CD14-positive monocyte (primary cell): ENCODE data around the gene ZAR1. TPM values are rescaled to one million over a fixed set of nuclear protein-coding genes. Genes with fewer than 3 reads are reported as not detected.

Experiments
- DNase-seq, 3 donors: peaks; one replicate each; pipeline ENCODE4 v3.0.0-alpha.2; 2011 to 2022
- H2AFZ ChIP-seq: 2 replicates; pipeline ENCODE4 v1.6.0; 2012; ENCODE audit warnings: mild to moderate bottlenecking, low read depth, low read length, inconsistent platforms; ENCODE audit not compliant: insufficient read depth, poor library complexity, severe bottlenecking
- H3K27ac ChIP-seq, 2 donors: 1 replicate in 1 of 2; 2 replicates in 1 of 2; pipeline ENCODE4 v1.5.1; 2012 to 2013; ENCODE audit warnings: low read length in 2 of 2, control low read depth in 1 of 2, inconsistent platforms in 1 of 2, low read depth in 1 of 2, mild to moderate bottlenecking in 1 of 2
- H3K27me3 ChIP-seq, 2 donors: one replicate each; pipeline versions ENCODE4 v1.6.0 to v1.6.1; 2011 to 2013; ENCODE audit warnings: low read length in 2 of 2; ENCODE audit not compliant: control insufficient read depth in 2 of 2, insufficient read depth in 2 of 2
- H3K36me3 ChIP-seq, 2 donors: replicated peaks in 1 of 2; 1 replicate in 1 of 2; 2 replicates in 1 of 2; pipeline versions ENCODE4 v1.5.1 to v1.6.1; 2012 to 2013; ENCODE audit warnings: low read length in 2 of 2, control low read depth in 1 of 2, inconsistent platforms in 1 of 2, mild to moderate bottlenecking in 1 of 2; ENCODE audit not compliant: insufficient read depth in 2 of 2, control insufficient read depth in 1 of 2
- H3K4me1 ChIP-seq, 2 donors: 1 replicate in 1 of 2; 2 replicates in 1 of 2; pipeline versions ENCODE4 v1.5.1 to v1.6.1; 2012 to 2013; ENCODE audit warnings: low read length in 2 of 2, control low read depth in 1 of 2, inconsistent platforms in 1 of 2, mild to moderate bottlenecking in 1 of 2, moderate library complexity in 1 of 2; ENCODE audit not compliant: insufficient read depth in 2 of 2, control insufficient read depth in 1 of 2
- H3K4me2 ChIP-seq: replicated peaks from 2 replicates; pipeline ENCODE3; 2012; ENCODE audit warnings: low read length, moderate library complexity, mild to moderate bottlenecking; ENCODE audit not compliant: poor library complexity, severe bottlenecking; ENCODE audit errors: extremely low read depth
- H3K4me3 ChIP-seq, 3 experiments: fragments of 200-600 bp in 1 of 3; sonication (generic) in 1 of 3; replicated peaks in 1 of 3; 1 replicate in 2 of 3; 2 replicates in 1 of 3; pipeline ENCODE4 v1.5.1; 2011 to 2013; ENCODE audit warnings: low read length in 3 of 3, mild to moderate bottlenecking in 3 of 3, control low read depth in 2 of 3, low read depth in 2 of 3, inconsistent platforms in 1 of 3, moderate library complexity in 1 of 3
- H3K79me2 ChIP-seq: 2 replicates; pipeline ENCODE4 v1.6.0; 2012; ENCODE audit warnings: mild to moderate bottlenecking, control low read depth, inconsistent platforms, low read length, moderate library complexity; ENCODE audit not compliant: insufficient read depth
- H3K9ac ChIP-seq: 2 replicates; pipeline ENCODE4 v1.6.0; 2017; ENCODE audit warnings: low read length, mild to moderate bottlenecking; ENCODE audit not compliant: insufficient read depth, poor library complexity, severe bottlenecking
- H3K9me3 ChIP-seq, 2 donors: replicated peaks in 1 of 2; 1 replicate in 1 of 2; 2 replicates in 1 of 2; pipeline versions ENCODE4 v1.5.1 to v1.6.1; 2012 to 2013; ENCODE audit warnings: low read length in 2 of 2, control low read depth in 1 of 2; ENCODE audit not compliant: control insufficient read depth in 1 of 2, insufficient read depth in 1 of 2
- H4K20me1 ChIP-seq: 2 replicates; pipeline ENCODE4 v1.6.0; 2012; ENCODE audit warnings: mild to moderate bottlenecking, low read length, control low read depth, moderate library complexity; ENCODE audit not compliant: insufficient read depth
- H3K27ac Mint-ChIP-seq, 7 donors: one replicate each; pipeline ENCODE4 v1.8.0; 2020; ENCODE audit warnings: mild to moderate bottlenecking in 7 of 7, mixed read lengths in 7 of 7, moderate library complexity in 6 of 7, inconsistent platforms in 2 of 7
- H3K27me3 Mint-ChIP-seq, 3 donors: one replicate each; pipeline ENCODE4 v1.8.0; 2021 to 2022; ENCODE audit warnings: low read depth in 3 of 3, mild to moderate bottlenecking in 3 of 3, mixed read lengths in 3 of 3, moderate library complexity in 3 of 3, inconsistent platforms in 1 of 3
- H3K36me3 Mint-ChIP-seq, 2 donors: one replicate each; pipeline ENCODE4 v1.8.0; 2020; ENCODE audit warnings: mixed read lengths in 2 of 2, inconsistent platforms in 1 of 2, mild to moderate bottlenecking in 1 of 2
- H3K4me1 Mint-ChIP-seq: one replicate; pipeline ENCODE4 v1.8.0; 2020; ENCODE audit warnings: mild to moderate bottlenecking, mixed read lengths
- H3K4me3 Mint-ChIP-seq, 2 donors: one replicate each; pipeline ENCODE4 v1.8.0; 2020; ENCODE audit warnings: mild to moderate bottlenecking in 2 of 2, mixed read lengths in 2 of 2, moderate library complexity in 1 of 2
- H3K9me3 Mint-ChIP-seq, 7 donors: one replicate each; pipeline ENCODE4 v1.8.0; 2020 to 2022; ENCODE audit warnings: mixed read lengths in 7 of 7, mild to moderate bottlenecking in 6 of 7, moderate library complexity in 6 of 7, inconsistent platforms in 2 of 7
- CTCF ChIP-seq: fragments of 200-600 bp; IDR thresholded peaks from one replicate; pipeline ENCODE4 v1.8.0; 2022; ENCODE audit warnings: antibody characterized with exemption, mild to moderate bottlenecking
- WGBS: methylation state at CpG from one replicate; pipeline ENCODE4 v1.1.5; 2013; ENCODE audit warnings: missing lambda C conversion rate; ENCODE audit not compliant: insufficient coverage; 5-methylcytosine and 5-hydroxymethylcytosine counted together
- intact Hi-C, 2 donors: fragments of 100-400 bp; cut with micrococcal nuclease; formaldehyde crosslinking; loops; one replicate each; pipeline versions ENCODE4 v1.15.0 to v1.15.1; 2023
- polyA plus RNA-seq, 3 donors: library from polyadenylated mRNA; depleted of rRNA in 1 of 3; unstranded in 2 of 3; stranded (reverse) in 1 of 3; fragments of 300-500 nt in 2 of 3; fragments of >200 nt in 1 of 3; fragmentation: Illumina TruSeq in 2 of 3; gene quantifications; 1 replicate in 2 of 3; 2 replicates in 1 of 3; pipeline ENCODE4 v1.2.3, GENCODE V29; 2012 to 2021

The ZAR1 gene
- polyA plus RNA-seq, 3 donors: not detected

- H3K4me1 Mint-ChIP-seq: peaks cover 3% of the 10 kb centered on the region
- Histone ChIP-seq H3K79me2 (no peaks in the 10 kb centered on the region), H3K4me3 (no peak overlapping the region), H3K4me2 (no peak overlapping the region), H3K36me3 (no peaks in the 10 kb centered on the region), H3K4me1 (no peaks in the 10 kb centered on the region), H2AFZ (no peak overlapping the region), H3K9ac (no peak overlapping the region), H4K20me1 (no peaks in the 10 kb centered on the region), H3K9me3 (no peaks in the 10 kb centered on the region), H3K27me3 (no peaks in the 10 kb centered on the region), H3K27ac (no peak overlapping the region)
- H3K36me3 Mint-ChIP-seq: no peaks in the 10 kb centered on the region
- no CpG with 5 or more reads among the region's 3 CpGs for WGBS
- DNase-seq: peak in 1 of 3 donors; percentile 7
- H3K27ac Mint-ChIP-seq: no peak overlapping the region
- intact Hi-C loops: no loop called here
- H3K9me3 Mint-ChIP-seq: peaks cover 2 to 8% (median 3%) of the 10 kb centered on the region in 7 donors
- H3K4me3 Mint-ChIP-seq: no peak overlapping the region
- peak; percentile 76 for TF ChIP-seq CTCF
- H3K27me3 Mint-ChIP-seq: no peaks in the 10 kb centered on the region
Measured at GRCh38 chr4:48445704-48446103, 44.3 kb upstream of the ZAR1 start.

GRCh38 chr4:48446642-48447041 is 43.4 kb upstream of the ZAR1 start:
- Histone ChIP-seq H3K27me3 (no peaks in the 10 kb centered on the region), H3K4me2 (no peak overlapping the region), H3K9ac (no peak overlapping the region), H2AFZ (no peak overlapping the region), H3K27ac (no peak overlapping the region), H3K9me3 (no peaks in the 10 kb centered on the region), H3K36me3 (no peaks in the 10 kb centered on the region), H3K79me2 (no peaks in the 10 kb centered on the region), H4K20me1 (no peaks in the 10 kb centered on the region), H3K4me1 (no peaks in the 10 kb centered on the region), H3K4me3 (no peak overlapping the region)
- no peak for DNase-seq
- Mint-ChIP-seq H3K27ac (no peak overlapping the region), H3K36me3 (no peaks in the 10 kb centered on the region), H3K4me1 (no peaks in the 10 kb centered on the region), H3K27me3 (peaks cover 0 to 2% (median 2%) of the 10 kb centered on the region in 3 donors), H3K4me3 (no peak overlapping the region), H3K9me3 (peaks cover 0 to 4% (median 0%) of the 10 kb centered on the region in 7 donors)
- TF ChIP-seq CTCF: no peak
- intact Hi-C loops: no loop called here
- no CpG with 5 or more reads among the region's 1 CpG for WGBS
